Neural progenitor cell (in vitro differentiated cells): Measurements from ENCODE around the gene SRRM5. TPM values are rescaled to one million over a fixed set of nuclear protein-coding genes. Genes with fewer than 3 reads are reported as not detected.

Experiments
- DNase-seq: peaks from one replicate; pipeline ENCODE4 v3.0.0-alpha.2; 2016; ENCODE audit warnings: low spot score
- H2AFZ ChIP-seq: fragments of 200-600 bp; sonication (generic); replicated peaks from 2 replicates; pipeline ENCODE4 v1.6.1; 2016; ENCODE audit warnings: antibody characterized with exemption
- H3F3A ChIP-seq: fragments of 200-600 bp; sonication (generic); 2 replicates; pipeline ENCODE4 v1.6.1; 2016; ENCODE audit warnings: antibody characterized with exemption, low read depth
- H3K27ac ChIP-seq: fragments of 200-600 bp; sonication (generic); 2 replicates; pipeline ENCODE4 v1.5.1; 2016; ENCODE audit warnings: mild to moderate bottlenecking
- H3K27me3 ChIP-seq: fragments of 200-600 bp; sonication (generic); 2 replicates; pipeline ENCODE4 v1.6.1; 2016; ENCODE audit warnings: mild to moderate bottlenecking, moderate library complexity
- H3K36me3 ChIP-seq: fragments of 200-600 bp; sonication (generic); 2 replicates; pipeline ENCODE4 v1.5.1; 2016
- H3K4me1 ChIP-seq: fragments of 200-600 bp; sonication (generic); 2 replicates; pipeline ENCODE4 v1.6.1; 2016; ENCODE audit warnings: mixed run types
- H3K4me2 ChIP-seq: fragments of 200-600 bp; sonication (generic); 2 replicates; pipeline ENCODE4 v1.6.1; 2016
- H3K4me3 ChIP-seq: fragments of 200-600 bp; sonication (generic); 2 replicates; pipeline ENCODE4 v1.5.1; 2016
- H3K79me2 ChIP-seq: fragments of 200-600 bp; sonication (generic); 2 replicates; pipeline ENCODE4 v1.6.1; 2016; ENCODE audit warnings: low read depth
- H3K9ac ChIP-seq: fragments of 200-600 bp; sonication (generic); 2 replicates; pipeline ENCODE4 v1.6.1; 2016
- H3K9me3 ChIP-seq: fragments of 200-600 bp; sonication (generic); 2 replicates; pipeline ENCODE4 v1.5.1; 2016; ENCODE audit warnings: low read depth
- H4K20me1 ChIP-seq: fragments of 200-600 bp; sonication (generic); 2 replicates; pipeline ENCODE4 v1.6.1; 2016; ENCODE audit warnings: low read depth
- H3K27ac Mint-ChIP-seq: 3 replicates; pipeline ENCODE4 v1.8.0; 2021; ENCODE audit warnings: mixed read lengths
- H3K27me3 Mint-ChIP-seq: 2 replicates; pipeline ENCODE4 v1.8.0; 2022; ENCODE audit warnings: low read depth, mild to moderate bottlenecking, inconsistent platforms, moderate library complexity, mixed read lengths; ENCODE audit not compliant: insufficient read depth
- H3K36me3 Mint-ChIP-seq: 3 replicates; pipeline ENCODE4 v1.8.0; 2021; ENCODE audit warnings: mixed read lengths
- H3K4me1 Mint-ChIP-seq: 3 replicates; pipeline ENCODE4 v1.8.0; 2021; ENCODE audit warnings: mixed read lengths
- H3K4me3 Mint-ChIP-seq: 3 replicates; pipeline ENCODE4 v1.8.0; 2021; ENCODE audit warnings: mild to moderate bottlenecking, moderate library complexity, mixed read lengths
- H3K9me3 Mint-ChIP-seq: 3 replicates; pipeline ENCODE4 v1.8.0; 2020; ENCODE audit warnings: mixed read lengths
- CTCF ChIP-seq: fragments of 200-600 bp; sonication (generic); IDR thresholded peaks from 2 replicates; pipeline ENCODE4 v1.5.1; 2017; ENCODE audit warnings: antibody characterized with exemption, mild to moderate bottlenecking
- EZH2 ChIP-seq: fragments of 200-600 bp; sonication (generic); IDR thresholded peaks from 2 replicates; pipeline ENCODE4 v1.6.1; 2017; ENCODE audit warnings: antibody characterized with exemption, mild to moderate bottlenecking, moderate library complexity
- EZH2phosphoT487 ChIP-seq: fragments of 200-600 bp; sonication (generic); IDR thresholded peaks from 2 replicates; pipeline ENCODE4 v1.6.1; 2017; ENCODE audit warnings: antibody characterized with exemption
- total RNA-seq: library from RNA; depleted of rRNA; stranded (reverse); fragments of >200 nt; gene quantifications from 2 replicates; pipeline ENCODE4 v1.2.3, GENCODE V29; 2015; ENCODE audit warnings: low replicate concordance

Gene SRRM5
- total RNA-seq, 1 donor from 2014 or later: not detected

GRCh38 chr19:43638214-43638994 is 26.5 kb downstream of the SRRM5 start:
- peak overlapping the region; percentile 99 for H3K4me2 ChIP-seq
- no peak for DNase-seq
- Mint-ChIP-seq H3K27ac (peak overlapping the region; percentile 51), H3K4me1 (peaks cover 53% of the 10 kb centered on the region), H3K36me3 (peaks cover 4% of the 10 kb centered on the region), H3K9me3 (no peaks in the 10 kb centered on the region), H3K27me3 (peaks cover 13% of the 10 kb centered on the region), H3K4me3 (peak overlapping the region; percentile 94)
- TF ChIP-seq EZH2phosphoT487 (no peak), CTCF (no peak), EZH2 (no peak)
- peaks cover 21% of the 10 kb centered on the region for H3F3A ChIP-seq
- peak overlapping the region; percentile 92 for H3K4me3 ChIP-seq
- peak overlapping the region; percentile 58 for H3K9ac ChIP-seq
- H3K4me1 ChIP-seq: peaks cover 24% of the 10 kb centered on the region
- H3K79me2 ChIP-seq: peaks cover 20% of the 10 kb centered on the region
- no peak overlapping the region for H2AFZ ChIP-seq
- H3K27ac ChIP-seq: no peak overlapping the region
- H3K36me3 ChIP-seq: no peaks in the 10 kb centered on the region
- H4K20me1 ChIP-seq: peaks cover 44% of the 10 kb centered on the region
- H3K27me3 ChIP-seq: peaks cover 45% of the 10 kb centered on the region
- H3K9me3 ChIP-seq: no peaks in the 10 kb centered on the region

GRCh38 chr19:43638995-43639518 is 27.2 kb downstream of the SRRM5 start:
- no peaks in the 10 kb centered on the region for H3K9me3 ChIP-seq
- Mint-ChIP-seq H3K4me1 (peaks cover 47% of the 10 kb centered on the region), H3K27ac (peak overlapping the region; percentile 51), H3K27me3 (peaks cover 15% of the 10 kb centered on the region), H3K36me3 (peaks cover 2% of the 10 kb centered on the region), H3K4me3 (peak overlapping the region; percentile 94), H3K9me3 (no peaks in the 10 kb centered on the region)
- H3K4me2 ChIP-seq: peak overlapping the region; percentile 99
- no peaks in the 10 kb centered on the region for H3K36me3 ChIP-seq
- TF ChIP-seq EZH2 (no peak), CTCF (no peak), EZH2phosphoT487 (no peak)
- H3K27me3 ChIP-seq: peaks cover 45% of the 10 kb centered on the region
- no peak overlapping the region for H2AFZ ChIP-seq
- no peak overlapping the region for H3K27ac ChIP-seq
- H3K4me1 ChIP-seq: peaks cover 24% of the 10 kb centered on the region
- no peak for DNase-seq
- peaks cover 19% of the 10 kb centered on the region for H3K79me2 ChIP-seq
- H4K20me1 ChIP-seq: peaks cover 38% of the 10 kb centered on the region
- H3K9ac ChIP-seq: peak overlapping the region; percentile 58
- H3F3A ChIP-seq: peaks cover 21% of the 10 kb centered on the region
- peak overlapping the region; percentile 92 for H3K4me3 ChIP-seq

- Histone ChIP-seq H3K9ac (peak within 1 kb of the TSS; percentile 58), H3K9me3 (no peaks in the 10 kb centered on the region), H2AFZ (peak within 1 kb of the TSS; percentile 96), H3F3A (peaks cover 20% of the 10 kb centered on the region), H3K79me2 (peaks cover 12% of the 10 kb centered on the region), H3K27me3 (peaks cover 45% of the 10 kb centered on the region), H4K20me1 (peaks cover 30% of the 10 kb centered on the region), H3K27ac (no peak within 1 kb of the TSS), H3K4me1 (peaks cover 17% of the 10 kb centered on the region), H3K4me2 (peak within 1 kb of the TSS; percentile 99), H3K4me3 (peak within 1 kb of the TSS; percentile 92), H3K36me3 (no peaks in the 10 kb centered on the region)
- DNase-seq: peak; percentile 78
- H3K9me3 Mint-ChIP-seq: no peaks in the 10 kb centered on the region
- no peak for TF ChIP-seq EZH2
- no peak for TF ChIP-seq CTCF
- no peak for TF ChIP-seq EZH2phosphoT487
- H3K27ac Mint-ChIP-seq: peak within 1 kb of the TSS; percentile 57
- peaks cover 2% of the 10 kb centered on the region for H3K36me3 Mint-ChIP-seq
- peaks cover 42% of the 10 kb centered on the region for H3K4me1 Mint-ChIP-seq
- H3K27me3 Mint-ChIP-seq: peaks cover 15% of the 10 kb centered on the region
- H3K4me3 Mint-ChIP-seq: peak within 1 kb of the TSS; percentile 94
Observed at GRCh38 chr19:43639519-43640423, 27.9 kb downstream of the SRRM5 start, which contains the start of gene CADM4. Gene CADM4 (minus strand): TSS chr19:43639850. CDS start chr19:43639790, 60 bp downstream.
